ENCODE data around the gene RAPGEF1.
"Not testable (repeated sequence)": the region's sequence is repeated elsewhere in the genome, so short reads cannot be mapped to it uniquely, and the experiment has no call there.

RAPGEF1 gene

DNA sequence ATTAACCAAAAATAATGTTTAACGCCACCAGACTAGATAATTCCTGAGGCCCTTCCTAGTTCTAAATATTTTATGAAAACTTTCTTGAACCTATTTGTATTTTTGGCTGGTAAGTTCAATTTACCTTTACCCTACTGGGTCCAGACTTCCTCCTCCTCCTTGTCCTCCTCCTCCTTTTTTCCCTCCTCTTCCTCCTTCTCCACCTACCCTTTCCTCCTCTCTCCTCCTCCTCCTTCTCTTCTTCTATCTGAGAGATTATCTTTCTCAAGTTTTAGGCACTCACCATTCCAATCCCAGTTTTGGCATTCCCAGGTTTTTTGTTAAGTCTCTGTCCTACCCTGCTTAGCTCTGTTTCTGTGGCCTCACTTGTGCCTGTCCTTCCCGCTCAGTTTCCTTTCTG is 24.7 kb upstream of the RAPGEF1 start:
- CTCF ChIA-PET = interaction anchor here (0.9 to 14.1 kb wide), 3 partner anchors 473 to 495 kb away, joined by 5 to 154 read pairs (median 149); no protein-coding TSS in a partner anchor
- TF ChIP-seq, protein P1, sequence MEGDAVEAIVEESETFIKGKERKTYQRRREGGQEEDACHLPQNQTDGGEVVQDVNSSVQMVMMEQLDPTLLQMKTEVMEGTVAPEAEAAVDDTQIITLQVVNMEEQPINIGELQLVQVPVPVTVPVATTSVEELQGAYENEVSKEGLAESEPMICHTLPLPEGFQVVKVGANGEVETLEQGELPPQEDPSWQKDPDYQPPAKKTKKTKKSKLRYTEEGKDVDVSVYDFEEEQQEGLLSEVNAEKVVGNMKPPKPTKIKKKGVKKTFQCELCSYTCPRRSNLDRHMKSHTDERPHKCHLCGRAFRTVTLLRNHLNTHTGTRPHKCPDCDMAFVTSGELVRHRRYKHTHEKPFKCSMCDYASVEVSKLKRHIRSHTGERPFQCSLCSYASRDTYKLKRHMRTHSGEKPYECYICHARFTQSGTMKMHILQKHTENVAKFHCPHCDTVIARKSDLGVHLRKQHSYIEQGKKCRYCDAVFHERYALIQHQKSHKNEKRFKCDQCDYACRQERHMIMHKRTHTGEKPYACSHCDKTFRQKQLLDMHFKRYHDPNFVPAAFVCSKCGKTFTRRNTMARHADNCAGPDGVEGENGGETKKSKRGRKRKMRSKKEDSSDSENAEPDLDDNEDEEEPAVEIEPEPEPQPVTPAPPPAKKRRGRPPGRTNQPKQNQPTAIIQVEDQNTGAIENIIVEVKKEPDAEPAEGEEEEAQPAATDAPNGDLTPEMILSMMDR (IDR thresholded peaks at IDR 0.05; ENCODE audit: control extremely low read depth, extremely low read depth, low read depth, missing control alignments) = no peak
- POLR2A ChIA-PET = no interaction called here
- no peak for DNase-seq (ENCODE audit: extremely low spot score)

DNA sequence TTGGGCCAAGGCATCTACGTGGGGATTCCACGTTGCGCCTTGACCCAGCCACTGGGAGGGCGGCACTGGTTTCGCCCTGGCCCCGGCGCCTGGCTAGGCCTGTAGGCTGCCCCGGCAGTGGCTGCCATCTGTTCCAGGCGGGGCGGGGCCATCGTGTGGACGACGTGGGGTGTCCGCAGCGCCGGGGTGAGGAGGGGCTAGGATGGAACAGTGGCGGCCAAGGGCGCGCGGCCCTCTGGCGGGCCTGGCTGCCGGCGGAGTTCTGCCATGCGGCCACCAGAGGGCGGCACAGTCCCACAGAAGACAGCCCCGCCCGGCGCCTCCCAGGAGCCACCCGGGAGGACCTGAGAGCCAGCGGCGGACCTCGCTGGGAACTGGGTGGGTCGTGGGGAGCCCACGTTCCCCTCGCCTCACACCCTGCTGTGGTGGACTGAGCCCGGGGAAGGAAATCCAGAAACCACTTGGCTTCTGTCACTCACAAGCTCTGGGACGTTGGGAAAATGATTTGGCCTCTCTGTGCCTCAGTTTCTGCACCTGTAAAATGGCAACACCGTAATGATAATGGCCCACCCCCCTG is 22.6 kb upstream of the RAPGEF1 start:
- POLR2A ChIA-PET = no interaction called here
- CTCF ChIA-PET = interaction anchor here (0.9 to 14.1 kb wide), 11 partner anchors 9 to 506 kb away, joined by 3 to 154 read pairs (median 7); no protein-coding TSS in a partner anchor
- TF ChIP-seq, protein P1 (IDR thresholded peaks at IDR 0.05; ENCODE audit: control extremely low read depth, extremely low read depth, low read depth, missing control alignments) = peak; percentile 92
- DNase-seq (ENCODE audit: extremely low spot score) = peak; percentile 91

DNA sequence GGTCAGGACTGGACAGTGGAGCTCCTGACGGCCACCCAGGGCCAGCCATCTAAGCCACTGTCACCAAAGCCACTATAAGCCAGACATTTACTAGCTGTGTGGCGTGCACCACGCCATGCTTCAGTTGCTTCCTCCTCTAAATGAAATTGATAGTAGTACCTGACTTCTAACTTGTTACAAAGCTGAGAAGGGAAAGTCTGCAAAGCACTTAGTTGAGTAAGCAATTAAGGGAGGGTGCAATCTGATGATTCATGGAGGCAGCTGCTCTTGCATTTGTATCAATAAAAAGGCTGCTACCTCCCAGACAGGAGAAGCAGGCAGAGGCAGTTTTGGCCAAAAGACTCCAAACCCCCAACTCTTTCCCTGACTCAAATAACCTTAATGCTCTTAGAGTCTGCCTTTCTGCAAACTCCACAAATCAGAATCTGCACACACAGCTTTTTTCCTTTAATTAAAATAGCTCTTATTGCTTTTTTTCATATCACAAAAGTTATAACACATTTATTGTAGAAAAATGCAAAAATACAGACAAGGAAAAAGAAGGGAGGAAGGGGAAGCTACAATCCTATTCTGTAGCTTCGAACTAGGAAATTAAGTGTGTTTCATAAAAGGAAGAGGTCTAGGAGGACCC is 19.3 kb upstream of the RAPGEF1 start:
- TF ChIP-seq, protein P1 (IDR thresholded peaks at IDR 0.05; ENCODE audit: control extremely low read depth, extremely low read depth, low read depth, missing control alignments) = no peak
- CTCF ChIA-PET = interaction anchor here (0.6 to 14.1 kb wide), 14 partner anchors 15 to 510 kb away, joined by 3 to 154 read pairs (median 5); no protein-coding TSS in a partner anchor
- no peak for DNase-seq (ENCODE audit: extremely low spot score)
- POLR2A ChIA-PET = no interaction called here

DNA sequence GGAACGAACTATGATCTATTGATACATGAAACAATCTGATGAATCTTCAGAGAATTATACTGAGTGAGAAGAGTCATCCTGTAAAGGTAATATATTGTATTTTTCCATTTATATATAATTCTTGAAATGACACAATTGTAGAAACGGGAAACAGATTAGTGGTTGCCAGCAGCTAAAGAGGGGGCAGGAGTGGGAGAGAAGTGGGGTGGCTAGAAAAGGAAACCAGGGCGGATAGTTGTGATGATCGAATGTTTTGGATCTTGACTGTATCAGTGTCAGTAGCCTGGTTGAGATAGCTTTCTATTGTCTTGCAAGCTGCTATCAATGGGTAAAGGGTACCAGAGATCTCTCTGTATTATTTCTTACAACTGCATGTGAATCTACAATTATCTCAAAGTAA is 17.7 kb upstream of the RAPGEF1 start:
- no peak for DNase-seq (ENCODE audit: extremely low spot score)
- ChIA-PET POLR2A (interaction anchor here (0.7 kb wide), 1 partner anchor 492 kb away, joined by 3 read pairs; no protein-coding TSS in a partner anchor), CTCF (interaction anchor here (1.0 to 14.1 kb wide), 7 partner anchors 13 to 502 kb away, joined by 3 to 154 read pairs (median 11); no protein-coding TSS in a partner anchor)
- TF ChIP-seq, protein P1 (IDR thresholded peaks at IDR 0.05; ENCODE audit: control extremely low read depth, extremely low read depth, low read depth, missing control alignments) = no peak

DNA sequence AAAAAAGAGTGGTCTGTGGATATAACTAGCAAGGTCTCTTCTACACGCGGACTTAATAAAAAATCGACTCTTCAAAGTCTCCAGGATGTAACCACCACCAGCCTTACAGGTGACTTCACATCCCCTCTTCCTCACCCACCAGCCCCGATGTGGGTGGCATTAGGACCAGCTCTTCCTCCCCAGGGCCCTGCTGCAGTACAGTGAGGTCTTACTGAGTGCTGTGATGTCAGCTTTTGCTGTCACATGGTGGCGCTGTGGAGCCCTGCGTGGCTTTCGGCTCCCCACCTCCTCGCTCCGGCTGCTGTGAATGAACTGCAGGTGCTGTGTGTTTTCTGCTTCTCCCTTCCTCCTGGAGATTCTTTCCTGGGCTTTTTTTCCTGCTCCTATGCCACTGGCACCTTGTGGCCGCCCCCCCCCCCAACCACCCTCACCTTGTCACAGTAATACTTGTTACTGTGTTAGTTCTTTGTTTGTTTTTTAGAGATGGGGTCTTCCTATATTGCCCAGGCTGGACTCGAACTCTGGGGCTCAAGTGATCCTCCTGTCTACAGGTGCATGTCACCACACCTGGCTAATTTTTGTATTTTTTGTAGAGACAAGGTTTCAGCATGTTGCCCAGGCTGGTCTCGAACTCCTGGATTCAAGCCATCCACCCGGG is 15.8 kb upstream of the RAPGEF1 start:
- TF ChIP-seq, protein P1 (IDR thresholded peaks at IDR 0.05; ENCODE audit: control extremely low read depth, extremely low read depth, low read depth, missing control alignments) = peak; percentile 93
- peak; percentile 82 for DNase-seq (ENCODE audit: extremely low spot score)
- POLR2A ChIA-PET = no interaction called here
- CTCF ChIA-PET = interaction anchor here (0.8 to 14.1 kb wide), 11 partner anchors 10 to 503 kb away, joined by 3 to 154 read pairs (median 5); no protein-coding TSS in a partner anchor

DNA sequence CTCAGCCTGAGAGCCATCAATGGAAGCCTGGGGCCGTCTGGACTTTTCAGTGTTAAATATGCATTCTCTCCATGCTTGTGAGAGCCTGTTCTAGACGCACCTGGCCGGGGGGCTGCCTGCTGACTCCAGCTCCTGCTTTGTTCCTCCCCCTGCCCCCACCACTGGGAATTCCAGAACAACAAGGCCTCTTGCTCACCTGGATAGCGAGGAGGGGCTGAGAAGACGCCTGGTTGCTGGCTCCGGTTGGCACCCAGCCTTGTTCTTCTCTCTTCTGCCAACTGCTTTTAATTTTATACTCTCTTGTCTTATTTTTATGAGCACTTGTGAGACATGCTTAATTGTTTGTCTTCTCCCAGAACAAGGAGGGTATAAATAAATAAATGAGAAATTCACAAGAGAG is 15.0 kb upstream of the RAPGEF1 start:
- CTCF ChIA-PET = interaction anchor here (0.8 to 14.1 kb wide), 11 partner anchors 10 to 504 kb away, joined by 3 to 154 read pairs (median 5); no protein-coding TSS in a partner anchor
- TF ChIP-seq, protein P1 (IDR thresholded peaks at IDR 0.05; ENCODE audit: control extremely low read depth, extremely low read depth, low read depth, missing control alignments) = no peak
- POLR2A ChIA-PET = no interaction called here

DNA sequence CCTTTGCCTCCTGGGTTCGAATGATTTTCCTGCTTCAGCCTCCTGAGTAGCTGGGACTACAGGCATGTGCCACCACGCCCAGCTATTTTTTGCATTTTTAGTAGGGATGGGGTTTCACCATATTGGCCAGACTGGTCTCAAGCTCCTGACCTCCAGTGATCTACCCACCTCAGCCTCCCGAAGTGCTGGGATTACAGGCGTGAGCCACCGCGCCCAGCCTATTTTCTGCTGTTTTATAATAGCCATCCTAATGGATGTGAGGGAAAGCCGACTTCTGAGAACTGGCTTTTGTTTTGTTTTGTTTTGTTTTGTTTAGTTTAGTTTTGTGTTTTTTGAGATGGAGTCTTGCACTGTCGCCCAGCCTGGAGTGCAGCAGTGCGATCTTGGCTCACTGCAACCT is 13.9 kb upstream of the RAPGEF1 start:
- CTCF ChIA-PET = interaction anchor here (1.2 to 14.1 kb wide), 7 partner anchors 9 to 499 kb away, joined by 4 to 149 read pairs (median 6); no protein-coding TSS in a partner anchor
- POLR2A ChIA-PET; DNase-seq (ENCODE audit: extremely low spot score): not testable (repeated sequence)

More for the DNA sequence above, 15.0 kb upstream of the RAPGEF1 start:
- DNase-seq (ENCODE audit: extremely low spot score) = no peak

Data from GM10248 (cell line).